Immature natural killer cell (primary cell): ENCODE measurements around the gene CCDC174. TPM values are rescaled to one million over a fixed set of nuclear protein-coding genes. Genes with fewer than 3 reads are reported as not detected.
"Not testable (repeated sequence)": the region's sequence is repeated elsewhere in the genome, so short reads cannot be mapped to it uniquely, and the experiment has no call there.

Experiments used
- DNase-seq, 3 donors: peaks; one replicate each; pipeline ENCODE4 v3.0.0; 2022; ENCODE audit warnings: mixed read lengths in 1 of 3
- H3K27ac Mint-ChIP-seq, 6 donors: one replicate each; pipeline ENCODE4 v1.8.0; 2020; ENCODE audit warnings: mixed read lengths in 6 of 6, mild to moderate bottlenecking in 5 of 6, inconsistent platforms in 4 of 6, moderate library complexity in 3 of 6
- H3K27me3 Mint-ChIP-seq, 3 donors: one replicate each; pipeline ENCODE4 v1.8.0; 2020 to 2021; ENCODE audit warnings: low read depth in 3 of 3, mild to moderate bottlenecking in 3 of 3, mixed read lengths in 3 of 3, moderate library complexity in 3 of 3, inconsistent platforms in 1 of 3
- H3K36me3 Mint-ChIP-seq, 3 donors: one replicate each; pipeline ENCODE4 v1.8.0; 2020; ENCODE audit warnings: mixed read lengths in 3 of 3, inconsistent platforms in 2 of 3, mild to moderate bottlenecking in 2 of 3
- H3K4me1 Mint-ChIP-seq, 2 donors: one replicate each; pipeline ENCODE4 v1.8.0; 2020; ENCODE audit warnings: inconsistent platforms in 2 of 2, mild to moderate bottlenecking in 2 of 2, mixed read lengths in 2 of 2, moderate library complexity in 1 of 2
- H3K4me3 Mint-ChIP-seq, 5 donors: one replicate each; pipeline ENCODE4 v1.8.0; 2020; ENCODE audit warnings: mild to moderate bottlenecking in 5 of 5, mixed read lengths in 5 of 5, inconsistent platforms in 3 of 5, moderate library complexity in 3 of 5
- H3K9me3 Mint-ChIP-seq, 6 donors: one replicate each; pipeline ENCODE4 v1.8.0; 2020; ENCODE audit warnings: mild to moderate bottlenecking in 6 of 6, mixed read lengths in 6 of 6, inconsistent platforms in 4 of 6, moderate library complexity in 3 of 6
- polyA plus RNA-seq, 3 donors: library from polyadenylated mRNA; unstranded; fragments of 300-500 nt; fragmentation: Illumina TruSeq; gene quantifications; one replicate each; pipeline ENCODE4 v1.2.3, GENCODE V29; 2021

The CCDC174 gene
- polyA plus RNA-seq, 3 donors from 2014 or later: 12.2 to 29.4 (median 14.0) TPM

DNA sequence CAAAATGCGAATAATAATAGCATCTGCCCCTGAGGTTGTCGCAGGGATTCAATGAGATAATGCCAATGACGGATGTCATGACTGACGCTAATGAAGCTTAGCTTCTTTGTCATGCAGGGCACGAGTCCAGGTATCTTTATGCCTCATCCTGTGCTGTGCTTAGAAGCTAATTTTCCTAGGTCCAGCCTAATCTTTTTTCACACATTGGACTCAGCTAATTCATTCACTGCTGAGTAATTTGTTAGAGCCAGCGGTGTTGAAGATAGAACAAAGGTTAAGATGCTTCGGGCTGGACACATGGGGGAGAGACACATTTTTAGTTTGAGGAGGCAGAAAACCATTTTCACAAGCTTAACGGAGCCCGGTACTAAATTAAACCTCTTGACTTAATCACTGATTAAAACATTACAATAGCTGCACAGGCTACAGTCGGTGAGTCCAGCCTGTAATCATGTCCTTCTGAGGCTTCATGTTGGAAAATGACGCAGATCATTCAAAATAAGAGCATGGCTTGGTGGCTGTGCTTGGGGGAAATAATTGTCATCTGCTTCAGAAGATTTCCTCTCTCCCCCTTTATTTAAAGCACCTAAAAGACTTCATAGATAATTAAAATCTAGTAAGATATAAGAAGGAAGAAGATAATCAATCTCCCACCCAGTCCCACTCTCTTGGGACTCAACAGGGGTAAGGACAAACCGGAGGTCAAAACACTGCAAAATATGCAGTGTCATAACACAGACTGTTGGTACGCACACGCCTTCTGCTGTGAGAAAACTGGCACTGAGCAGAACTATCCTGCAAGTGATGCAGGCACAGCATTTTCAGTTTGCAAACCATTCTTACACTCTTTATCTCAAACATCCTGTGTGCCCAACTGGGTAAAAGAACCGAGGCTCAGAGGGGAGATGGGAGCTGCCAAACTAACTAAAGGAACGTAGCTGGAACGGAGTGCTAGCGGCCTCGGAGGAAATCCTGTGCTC, 3.3 kb upstream of the CCDC174 start:
- peaks cover 4 to 13% (median 12%) of the 10 kb centered on the region in 3 donors for H3K27me3 Mint-ChIP-seq
- peak overlapping the region in 1 of 6 donors; percentile 38 for H3K27ac Mint-ChIP-seq
- no peaks in the 10 kb centered on the region for H3K9me3 Mint-ChIP-seq
- DNase-seq: no peak
- no peaks in the 10 kb centered on the region for H3K36me3 Mint-ChIP-seq
- H3K4me3 Mint-ChIP-seq: peak overlapping the region in 1 of 5 donors; percentile 20
- H3K4me1 Mint-ChIP-seq: peaks cover 45 to 54% of the 10 kb centered on the region in 2 donors

DNA sequence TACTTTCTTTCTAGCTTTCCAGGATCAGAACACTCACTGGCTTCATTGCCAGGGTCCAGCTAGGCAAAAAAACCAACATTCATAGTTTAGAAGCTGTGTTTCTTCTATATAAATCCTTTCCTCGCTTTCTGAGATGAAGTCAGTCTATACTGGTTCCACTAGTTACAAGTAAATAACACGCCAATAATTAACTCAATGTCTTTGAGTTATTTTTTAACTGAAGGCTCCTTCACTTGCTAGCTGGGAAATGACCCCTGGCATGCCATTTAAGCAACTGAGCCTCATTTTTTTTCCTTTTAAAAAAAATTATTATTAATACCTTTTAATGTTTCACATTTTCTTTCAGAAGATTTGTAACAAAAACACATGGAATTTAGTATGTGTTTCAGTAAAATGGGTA, 2.1 kb upstream of the CCDC174 start:
- no peak for DNase-seq
- Mint-ChIP-seq H3K36me3 (no peaks in the 10 kb centered on the region), H3K27ac (peak overlapping the region in 1 of 6 donors; percentile 40), H3K27me3 (peaks cover 4 to 12% (median 11%) of the 10 kb centered on the region in 3 donors), H3K4me3 (peak overlapping the region in 4 of 5 donors; percentile 12 to 91 (median 29)), H3K9me3 (no peaks in the 10 kb centered on the region), H3K4me1 (peaks cover 52 to 66% of the 10 kb centered on the region in 2 donors)

DNA sequence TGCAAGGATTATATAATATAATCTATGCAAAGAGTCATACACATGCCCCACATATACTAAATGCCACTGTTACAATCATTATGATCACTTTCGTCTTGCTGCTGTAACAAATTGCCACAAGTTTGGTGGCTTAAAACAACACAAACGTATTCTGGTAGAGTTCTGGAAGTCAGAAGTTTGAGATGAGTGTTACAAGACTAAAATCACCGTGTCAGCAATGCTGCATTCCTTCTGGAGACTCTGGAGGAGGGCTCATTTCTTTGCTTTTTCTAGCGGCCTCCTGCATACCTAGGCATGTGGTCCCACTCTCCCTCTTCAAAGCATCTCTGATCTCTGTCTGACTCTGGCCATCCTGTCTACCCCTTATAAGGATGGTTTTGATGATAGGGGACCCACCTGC, 1.4 kb upstream of the CCDC174 start:
- peaks cover 50 to 70% of the 10 kb centered on the region in 2 donors for H3K4me1 Mint-ChIP-seq
- peak overlapping the region in 5 of 6 donors; percentile 84 to 99 (median 97) for H3K27ac Mint-ChIP-seq
- peaks cover under 1 to 1% (median 1%) of the 10 kb centered on the region in 3 donors for H3K36me3 Mint-ChIP-seq
- no peak for DNase-seq
- peaks cover 4 to 12% (median 11%) of the 10 kb centered on the region in 3 donors for H3K27me3 Mint-ChIP-seq
- peak overlapping the region; percentile 86 to 99 (median 92) for H3K4me3 Mint-ChIP-seq
- no peaks in the 10 kb centered on the region for H3K9me3 Mint-ChIP-seq

DNA sequence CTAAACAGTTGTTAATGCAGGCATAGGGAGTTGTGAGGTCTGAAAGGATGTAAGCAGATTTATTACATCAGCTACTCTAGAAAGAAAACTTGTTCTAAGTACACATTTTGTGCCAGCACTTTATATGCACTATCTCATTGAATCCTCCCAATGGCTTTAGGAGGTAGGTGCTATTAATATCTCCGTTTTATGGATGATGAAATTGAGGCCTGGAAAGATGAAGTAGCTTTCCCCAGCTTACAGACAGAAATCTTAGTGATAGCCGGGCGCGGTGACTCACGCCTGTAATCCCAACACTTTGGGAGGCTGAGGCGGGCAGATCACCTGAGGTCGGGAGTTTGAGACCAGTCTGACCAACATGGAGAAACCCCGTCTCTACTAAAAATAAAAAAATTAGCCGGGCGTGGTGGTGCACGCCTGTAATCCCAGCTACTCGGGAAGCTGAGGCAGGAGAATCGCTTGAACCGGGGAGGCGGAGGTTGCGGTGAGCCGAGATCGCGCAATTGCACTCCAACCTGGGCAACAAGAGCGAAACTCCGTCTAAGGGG, 872 bp downstream of the CCDC174 start:
- Mint-ChIP-seq H3K27ac (peak overlapping the region; percentile 96 to 99 (median 98)), H3K4me3 (peak overlapping the region; percentile 86 to 99 (median 92)), H3K36me3 (peaks cover 7 to 14% (median 14%) of the 10 kb centered on the region in 3 donors), H3K27me3 (peaks cover 2 to 12% (median 11%) of the 10 kb centered on the region in 3 donors), H3K4me1 (peaks cover 46 to 70% of the 10 kb centered on the region in 2 donors)
- not testable (repeated sequence) for H3K9me3 Mint-ChIP-seq
- DNase-seq: peak in 1 of 3 donors; percentile 4

DNA sequence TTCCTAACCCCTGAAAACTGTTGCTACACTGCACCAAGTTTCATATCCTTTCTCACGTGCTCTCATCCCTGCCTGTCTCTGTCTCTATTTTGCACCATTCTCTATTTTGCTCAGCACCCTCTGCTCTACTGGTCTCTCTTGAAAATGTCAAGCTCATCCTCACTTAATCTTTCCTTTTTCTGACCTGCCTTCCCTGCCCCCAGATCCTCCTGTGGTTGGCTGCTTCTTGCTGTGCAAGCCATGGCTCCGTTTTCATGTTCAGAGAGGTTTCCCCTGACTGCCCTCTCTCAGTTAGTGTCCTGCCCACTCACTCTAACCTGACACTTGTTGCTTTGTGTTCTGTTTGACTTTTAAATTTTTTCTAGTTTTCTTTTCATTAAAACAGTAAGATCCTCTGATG, 6.0 kb downstream of the CCDC174 start:
- Mint-ChIP-seq H3K9me3 (no peaks in the 10 kb centered on the region), H3K4me3 (no peak overlapping the region), H3K27me3 (no peaks in the 10 kb centered on the region), H3K36me3 (peaks cover 12 to 56% (median 38%) of the 10 kb centered on the region in 3 donors), H3K4me1 (peaks cover 25 to 49% of the 10 kb centered on the region in 2 donors), H3K27ac (peak overlapping the region in 3 of 6 donors; percentile 20 to 73 (median 36))
- DNase-seq: no peak

DNA sequence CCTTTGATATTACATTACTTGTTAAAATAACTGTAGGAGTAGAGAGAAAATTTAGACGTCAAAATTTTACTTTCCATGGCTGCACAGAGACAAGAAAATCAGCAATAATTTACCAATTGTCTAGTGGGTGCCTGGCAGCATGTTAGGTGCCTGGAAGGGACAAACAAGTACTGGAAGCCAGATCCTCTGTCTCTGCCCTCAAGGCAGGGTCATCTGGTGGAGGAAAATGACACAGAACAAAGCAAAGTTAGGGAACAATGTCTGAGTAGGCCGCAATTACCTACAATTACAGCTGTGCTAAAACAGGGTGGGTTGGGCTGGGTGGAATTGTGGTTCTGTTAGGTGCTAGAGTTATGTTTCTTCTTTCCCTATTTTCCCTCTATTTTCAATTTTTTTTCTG, 7.4 kb downstream of the CCDC174 start:
- no peak for DNase-seq
- no peaks in the 10 kb centered on the region for H3K27me3 Mint-ChIP-seq
- peak overlapping the region in 1 of 6 donors; percentile 40 for H3K27ac Mint-ChIP-seq
- peaks cover 17 to 64% (median 43%) of the 10 kb centered on the region in 3 donors for H3K36me3 Mint-ChIP-seq
- peaks cover 12 to 35% of the 10 kb centered on the region in 2 donors for H3K4me1 Mint-ChIP-seq
- H3K9me3 Mint-ChIP-seq: no peaks in the 10 kb centered on the region
- H3K4me3 Mint-ChIP-seq: no peak overlapping the region

DNA sequence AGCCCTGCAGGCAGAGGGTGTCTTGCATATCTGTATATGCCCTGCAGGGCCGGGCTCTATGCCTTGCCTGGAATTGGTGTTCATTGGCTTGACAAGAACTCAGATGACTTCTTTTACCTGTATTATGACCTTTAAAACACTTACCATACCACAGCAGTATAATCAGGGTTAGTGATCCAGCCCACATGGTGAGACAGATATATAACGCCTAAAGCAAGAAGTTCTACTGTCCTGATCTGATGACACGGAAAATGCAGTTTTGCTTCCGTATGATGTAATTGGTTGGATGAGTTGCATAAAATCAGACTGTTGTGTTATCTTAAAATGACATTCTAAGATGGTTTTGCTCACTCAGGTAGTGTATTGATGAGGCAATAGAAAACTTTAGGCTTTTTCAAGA, 9.4 kb downstream of the CCDC174 start:
- Mint-ChIP-seq H3K27me3 (no peaks in the 10 kb centered on the region), H3K4me3 (peak overlapping the region in 1 of 5 donors; percentile 16), H3K36me3 (peaks cover 13 to 72% (median 40%) of the 10 kb centered on the region in 3 donors), H3K4me1 (peaks cover 8 to 21% of the 10 kb centered on the region in 2 donors), H3K27ac (peak overlapping the region in 1 of 6 donors; percentile 19), H3K9me3 (no peaks in the 10 kb centered on the region)
- no peak for DNase-seq

DNA sequence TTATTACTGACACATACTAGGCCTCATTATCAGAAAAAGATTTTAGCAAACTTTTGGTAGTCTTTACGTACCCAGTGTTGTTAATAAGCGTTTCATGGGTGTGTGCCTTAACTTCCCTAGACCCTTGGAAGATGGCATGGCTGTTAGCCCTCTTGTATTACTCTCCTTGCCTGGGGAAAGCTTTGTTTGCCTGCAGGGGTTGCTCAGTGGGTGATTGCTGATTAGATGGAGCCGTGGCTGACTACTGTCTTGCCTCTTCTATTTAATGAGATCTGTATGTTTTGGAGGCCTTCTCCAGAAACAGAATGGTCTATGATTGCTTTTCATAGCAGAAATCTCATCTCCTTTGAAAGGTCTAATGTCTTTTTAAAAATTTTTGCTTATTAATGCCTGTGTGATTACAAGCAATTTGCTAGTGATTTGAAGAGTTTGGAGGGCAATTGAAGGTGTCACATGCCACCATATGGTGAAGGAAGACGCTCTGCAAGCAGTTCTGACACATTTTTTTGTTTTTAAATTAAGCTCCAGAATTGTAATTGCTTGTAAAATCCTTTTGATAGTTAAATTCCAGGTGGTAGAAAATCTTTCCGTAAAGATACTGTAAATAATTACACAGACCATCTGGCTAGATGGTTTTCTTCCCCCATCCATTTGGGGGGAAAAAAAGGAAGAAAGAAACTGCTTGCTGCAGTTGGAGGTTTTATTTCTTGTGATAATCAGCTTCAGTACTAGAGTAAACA, 12.0 kb downstream of the CCDC174 start:
- H3K36me3 Mint-ChIP-seq: peaks cover 15 to 72% (median 42%) of the 10 kb centered on the region in 3 donors
- H3K27me3 Mint-ChIP-seq: peaks cover 0 to 2% (median 0%) of the 10 kb centered on the region in 3 donors
- H3K9me3 Mint-ChIP-seq: no peaks in the 10 kb centered on the region
- peaks cover 0 to 10% of the 10 kb centered on the region in 2 donors for H3K4me1 Mint-ChIP-seq
- peak overlapping the region in 2 of 6 donors; percentile 23 to 34 for H3K27ac Mint-ChIP-seq
- DNase-seq: no peak
- no peak overlapping the region for H3K4me3 Mint-ChIP-seq

DNA sequence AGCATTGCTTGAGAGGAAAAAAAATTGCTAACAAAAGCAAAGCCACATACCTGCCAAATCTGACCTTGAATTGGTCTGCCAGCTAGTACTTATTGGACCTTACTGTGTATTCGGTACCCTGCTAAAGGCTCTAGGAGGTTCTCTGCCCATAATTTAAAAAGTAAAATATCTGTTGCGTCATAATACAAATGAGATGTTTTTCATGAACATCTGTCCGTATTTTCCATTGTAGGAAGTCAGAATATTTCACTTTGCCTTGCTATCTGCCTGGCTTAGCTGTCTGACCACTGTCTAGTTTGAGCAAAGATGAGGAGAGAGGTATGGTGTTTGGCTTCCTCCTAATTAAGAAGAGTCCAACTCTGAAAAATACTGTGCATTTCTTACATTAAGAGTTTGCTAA, 12.6 kb downstream of the CCDC174 start:
- H3K27me3 Mint-ChIP-seq: peaks cover 0 to 2% (median 0%) of the 10 kb centered on the region in 3 donors
- DNase-seq: no peak
- H3K27ac Mint-ChIP-seq: no peak overlapping the region
- peaks cover 0 to 10% of the 10 kb centered on the region in 2 donors for H3K4me1 Mint-ChIP-seq
- H3K4me3 Mint-ChIP-seq: no peak overlapping the region
- H3K36me3 Mint-ChIP-seq: peaks cover 15 to 73% (median 42%) of the 10 kb centered on the region in 3 donors
- H3K9me3 Mint-ChIP-seq: no peaks in the 10 kb centered on the region

DNA sequence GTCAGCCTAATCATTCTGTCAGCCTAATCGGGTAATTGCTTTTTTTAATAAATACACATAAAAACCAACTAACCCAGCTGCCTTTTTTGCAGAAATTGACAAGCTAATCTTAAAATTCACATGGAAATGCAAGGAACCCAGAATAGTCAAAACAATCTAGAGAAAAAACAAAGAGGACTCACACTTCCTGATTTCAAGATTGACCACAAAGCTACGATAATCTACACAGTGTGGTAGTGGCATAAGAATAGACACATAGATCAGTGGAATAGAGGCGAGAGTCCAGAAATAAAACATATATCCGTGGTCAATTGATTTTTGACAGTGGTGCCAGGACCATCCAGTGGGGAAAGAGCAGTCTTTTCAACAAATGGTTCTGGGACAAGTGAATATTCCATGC, 21.0 kb downstream of the CCDC174 start:
- peaks cover 0 to 2% (median 2%) of the 10 kb centered on the region in 3 donors for H3K27me3 Mint-ChIP-seq
- H3K36me3 Mint-ChIP-seq: peaks cover 11 to 58% (median 32%) of the 10 kb centered on the region in 3 donors
- no peak overlapping the region for H3K4me3 Mint-ChIP-seq
- H3K4me1 Mint-ChIP-seq: no peaks in the 10 kb centered on the region
- no peak for DNase-seq
- peak overlapping the region in 2 of 6 donors; percentile 20 to 34 for H3K27ac Mint-ChIP-seq
- H3K9me3 Mint-ChIP-seq: no peaks in the 10 kb centered on the region

DNA sequence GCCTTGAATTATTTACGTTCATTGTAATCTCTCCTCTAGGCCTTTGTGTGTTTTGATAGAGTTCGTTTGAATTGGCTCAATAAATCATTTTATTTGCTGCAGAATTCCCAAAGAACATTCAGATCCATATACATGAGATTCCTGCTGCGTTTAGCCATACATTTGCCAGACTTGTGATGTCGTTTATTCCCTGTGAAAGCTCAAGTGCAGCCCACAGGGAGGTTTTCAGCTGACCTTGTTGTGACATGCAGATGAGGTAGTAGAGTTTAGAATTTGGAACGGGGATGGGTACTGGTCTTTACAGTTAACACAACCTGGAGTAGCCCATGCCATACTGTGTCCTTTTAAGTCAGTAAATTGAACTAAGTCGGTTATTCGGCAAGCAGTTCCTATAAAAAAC, 23.3 kb downstream of the CCDC174 start, which contains the start of gene C3orf20:
TSS of gene C3orf20 (plus strand) at position 301 of the 400 bp plus-strand sequence. CDS start 7,573 bp downstream, outside the sequence.
- no peaks in the 10 kb centered on the region for H3K4me1 Mint-ChIP-seq
- peaks cover 0 to 2% (median 2%) of the 10 kb centered on the region in 3 donors for H3K27me3 Mint-ChIP-seq
- H3K36me3 Mint-ChIP-seq: peaks cover 16 to 40% (median 21%) of the 10 kb centered on the region in 3 donors
- peak within 1 kb of the TSS in 3 of 6 donors; percentile 36 to 64 (median 49) for H3K27ac Mint-ChIP-seq
- H3K4me3 Mint-ChIP-seq: no peak within 1 kb of the TSS
- DNase-seq: no peak
- H3K9me3 Mint-ChIP-seq: no peaks in the 10 kb centered on the region

DNA sequence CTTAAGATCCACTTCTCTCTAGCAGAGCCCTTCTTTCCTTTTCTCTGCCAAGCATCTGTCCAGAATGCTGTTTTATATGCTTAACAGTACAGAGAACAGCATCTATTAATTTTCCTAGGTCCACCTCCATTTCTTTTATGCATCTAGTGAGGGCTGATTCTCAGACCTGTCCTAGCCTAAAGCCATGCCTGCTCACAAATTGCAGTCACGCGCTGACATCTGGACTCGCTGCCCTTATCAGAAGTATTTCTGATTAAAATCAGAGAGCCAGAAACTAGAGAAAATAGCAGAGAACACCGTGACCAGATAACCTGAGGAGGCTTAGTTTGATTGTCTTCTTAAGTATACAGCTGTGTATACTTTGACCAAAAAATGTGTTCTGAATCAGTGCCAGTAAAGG, 25.3 kb downstream of the CCDC174 start:
- Mint-ChIP-seq H3K4me3 (no peak overlapping the region), H3K27ac (peak overlapping the region in 2 of 6 donors; percentile 31 to 71), H3K36me3 (peaks cover 6 to 27% (median 23%) of the 10 kb centered on the region in 3 donors), H3K4me1 (no peaks in the 10 kb centered on the region), H3K9me3 (no peaks in the 10 kb centered on the region), H3K27me3 (peaks cover 0 to 2% (median 2%) of the 10 kb centered on the region in 3 donors)
- no peak for DNase-seq

DNA sequence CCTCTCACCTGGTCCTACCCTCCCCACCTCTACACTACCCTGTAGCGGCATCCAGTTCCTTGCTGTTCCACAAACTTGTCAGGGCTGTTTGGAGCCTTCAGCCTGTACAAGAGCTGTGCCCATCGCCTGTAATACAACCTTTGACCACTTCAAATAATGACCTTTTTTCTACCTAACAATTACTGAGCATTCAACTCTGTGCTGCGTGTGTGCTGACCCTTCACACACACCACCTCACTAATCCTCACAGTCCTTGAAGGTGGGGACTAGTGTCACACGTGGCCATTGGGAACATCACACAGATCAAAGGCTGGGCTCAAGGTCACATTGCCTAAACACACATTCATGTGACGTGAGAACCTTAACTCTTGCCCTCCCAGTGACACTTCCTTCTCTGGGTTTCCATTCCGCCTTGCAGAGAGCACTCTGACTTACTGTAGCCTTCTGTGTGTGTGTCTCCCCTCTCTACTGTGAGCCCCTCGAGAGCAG, 26.5 kb downstream of the CCDC174 start:
- Mint-ChIP-seq H3K27me3 (peaks cover 0 to 2% (median 2%) of the 10 kb centered on the region in 3 donors), H3K4me3 (no peak overlapping the region), H3K27ac (no peak overlapping the region), H3K36me3 (peaks cover 0 to 20% (median 18%) of the 10 kb centered on the region in 3 donors), H3K4me1 (no peaks in the 10 kb centered on the region), H3K9me3 (no peaks in the 10 kb centered on the region)
- no peak for DNase-seq
